ENCODE data around the gene SLC35G3. TPM values are rescaled to one million over a fixed set of nuclear protein-coding genes. Genes with fewer than 3 reads are reported as not detected.

SLC35G3 gene
- total RNA-seq, 1 experiment from 2014 or later: not detected

DNA sequence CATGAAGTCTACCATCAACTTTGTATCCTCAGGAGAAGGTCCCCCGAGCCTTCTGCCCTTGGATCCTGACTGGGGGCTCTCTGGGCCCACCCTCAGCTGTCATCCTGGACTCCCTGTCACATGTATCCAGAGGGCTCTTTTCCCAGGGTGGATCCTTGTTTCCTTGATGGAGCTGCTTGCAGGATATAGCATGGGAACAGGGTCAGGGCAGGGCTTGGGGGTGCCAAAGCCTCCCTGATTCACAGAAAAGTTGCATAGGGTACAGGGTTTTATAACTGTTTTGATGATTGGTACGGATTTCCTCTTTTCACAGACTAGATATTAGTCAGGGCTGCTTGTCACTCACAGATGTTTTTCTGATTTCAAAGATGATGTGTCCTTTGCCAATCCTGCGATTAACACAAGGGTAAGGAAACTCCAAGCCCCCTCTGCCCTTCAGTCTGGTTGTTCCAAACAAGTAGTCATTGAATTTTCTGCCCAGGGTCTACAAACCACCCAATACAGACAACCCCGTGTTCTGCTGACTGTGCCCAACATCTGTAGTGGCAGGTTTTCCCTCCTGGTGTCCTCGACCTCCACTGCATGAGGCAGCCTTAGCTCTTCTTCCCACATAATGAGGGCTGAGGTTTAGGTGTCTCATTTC lies 20.6 kb upstream of the SLC35G3 start:
- Histone ChIP-seq H3T11ph (ENCODE audit: low read length) (no peak overlapping the region), H3K9me3 (ENCODE audit: control insufficient read depth, low read depth, low read length) (no peaks in the 10 kb centered on the region)
- peaks cover 12% of the 10 kb centered on the region for H3K27me3 Mint-ChIP-seq (ENCODE audit: low read depth)

More for the DNA sequence above, 20.6 kb upstream of the SLC35G3 start:
- H3K4me3 Mint-ChIP-seq: no peak overlapping the region
- H4K8ac ChIP-seq (replicated peaks; ENCODE audit: insufficient read length, low read depth, low read length): no peak overlapping the region
- H3K4me1 Mint-ChIP-seq: peaks cover 5 to 6% of the 10 kb centered on the region in 2 experiments; a peak in 3 of 4 replicates
- H3K27ac Mint-ChIP-seq: no peak overlapping the region; a peak in 1 of 7 replicates
- H3K14ac ChIP-seq (ENCODE audit: insufficient read depth, low read length): no peak overlapping the region
- H2AK5ac ChIP-seq (ENCODE audit: insufficient read length, low read length): no peak overlapping the region
- no peak for DNase-seq
- no peak overlapping the region for H3K18ac ChIP-seq (ENCODE audit: insufficient read length, low read depth, low read length)
- H3K9ac ChIP-seq (ENCODE audit: extremely low read depth, insufficient read length, low read length): no peak overlapping the region
- H2BK15ac ChIP-seq (ENCODE audit: low read depth, low read length): no peak overlapping the region
- no peaks in the 10 kb centered on the region for H3K23me2 ChIP-seq (ENCODE audit: insufficient read length, low read depth, low read length, poor library complexity, severe bottlenecking)
- H4K91ac ChIP-seq (ENCODE audit: insufficient read length, low read depth, low read length): no peak overlapping the region
- H3K4ac ChIP-seq (ENCODE audit: low read depth, low read length): no peak overlapping the region
- no peak overlapping the region for H4K5ac ChIP-seq (ENCODE audit: insufficient read length, low read depth, low read length)
- no peaks in the 10 kb centered on the region for H3K79me2 ChIP-seq (ENCODE audit: insufficient read depth, low read length)
- no peak overlapping the region for H3K27ac ChIP-seq (ENCODE audit: insufficient read length, low read depth, low read length)
- no peak overlapping the region for H2AFZ ChIP-seq (ENCODE audit: low read length)
- H3K23ac ChIP-seq (ENCODE audit: insufficient read length, low read depth, low read length): no peak overlapping the region
- no peaks in the 10 kb centered on the region for H3K4me1 ChIP-seq (ENCODE audit: insufficient read depth, low read length)
- no peak overlapping the region for H3K4me2 ChIP-seq (ENCODE audit: insufficient read depth, insufficient read length, low read length)
- H3K27me3 ChIP-seq (ENCODE audit: insufficient read depth, low read length): no peaks in the 10 kb centered on the region
- H2BK120ac ChIP-seq (ENCODE audit: low read depth, low read length, poor library complexity, severe bottlenecking): no peak overlapping the region
- no peaks in the 10 kb centered on the region for H3K9me3 Mint-ChIP-seq
- no CpG with 5 or more reads among the region's 5 CpGs for WGBS (ENCODE audit: extremely low coverage, insufficient read length, low lambda C conversion rate)
- no peak overlapping the region for H3K56ac ChIP-seq (ENCODE audit: insufficient read length, low read depth, low read length)
- H3K36me3 Mint-ChIP-seq (ENCODE audit: insufficient read depth in 1 of 3, low read depth in 3 of 3): no peaks in the 10 kb centered on the region
- TF ChIP-seq, protein P1, sequence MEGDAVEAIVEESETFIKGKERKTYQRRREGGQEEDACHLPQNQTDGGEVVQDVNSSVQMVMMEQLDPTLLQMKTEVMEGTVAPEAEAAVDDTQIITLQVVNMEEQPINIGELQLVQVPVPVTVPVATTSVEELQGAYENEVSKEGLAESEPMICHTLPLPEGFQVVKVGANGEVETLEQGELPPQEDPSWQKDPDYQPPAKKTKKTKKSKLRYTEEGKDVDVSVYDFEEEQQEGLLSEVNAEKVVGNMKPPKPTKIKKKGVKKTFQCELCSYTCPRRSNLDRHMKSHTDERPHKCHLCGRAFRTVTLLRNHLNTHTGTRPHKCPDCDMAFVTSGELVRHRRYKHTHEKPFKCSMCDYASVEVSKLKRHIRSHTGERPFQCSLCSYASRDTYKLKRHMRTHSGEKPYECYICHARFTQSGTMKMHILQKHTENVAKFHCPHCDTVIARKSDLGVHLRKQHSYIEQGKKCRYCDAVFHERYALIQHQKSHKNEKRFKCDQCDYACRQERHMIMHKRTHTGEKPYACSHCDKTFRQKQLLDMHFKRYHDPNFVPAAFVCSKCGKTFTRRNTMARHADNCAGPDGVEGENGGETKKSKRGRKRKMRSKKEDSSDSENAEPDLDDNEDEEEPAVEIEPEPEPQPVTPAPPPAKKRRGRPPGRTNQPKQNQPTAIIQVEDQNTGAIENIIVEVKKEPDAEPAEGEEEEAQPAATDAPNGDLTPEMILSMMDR (conservative IDR thresholded peaks at IDR 0.05): no peak
- H2BK5ac ChIP-seq (ENCODE audit: insufficient read length, low read length): no peak overlapping the region
- no peak overlapping the region for H2BK20ac ChIP-seq (ENCODE audit: low read depth, low read length, poor library complexity, severe bottlenecking)
- H4K20me1 ChIP-seq (ENCODE audit: control insufficient read depth, insufficient read depth, insufficient read length): no peaks in the 10 kb centered on the region
- H3K79me1 ChIP-seq (ENCODE audit: insufficient read depth, low read depth, low read length, poor library complexity, severe bottlenecking): no peaks in the 10 kb centered on the region
- no peak overlapping the region for H2BK12ac ChIP-seq (ENCODE audit: insufficient read length, low read depth, low read length)

Data from H9 (cell line).